GM12873 (cell line): ENCODE data around the gene SERPINE3.

ENCODE experiments used
- CTCF ChIP-seq: IDR thresholded peaks from 2 replicates; pipeline ENCODE4 v1.5.1; 2012; ENCODE audit warnings: low read depth, mild to moderate bottlenecking, moderate library complexity, low read length, control low read depth; ENCODE audit not compliant: insufficient read depth; ENCODE audit errors: missing control alignments

Gene SERPINE3

GRCh38 chr13:51412431-51412830 is 72.9 kb downstream of the SERPINE3 start:
- no peak for TF ChIP-seq CTCF
